Hypothalamus (tissue), 51 donors: ENCODE data around the gene WDR27.

ENCODE experiments used
- DNase-seq, 51 donors: peaks; one replicate each; lab custom pipeline; 2025; lab: John Stamatoyannopoulos, UW

Gene WDR27

DNA sequence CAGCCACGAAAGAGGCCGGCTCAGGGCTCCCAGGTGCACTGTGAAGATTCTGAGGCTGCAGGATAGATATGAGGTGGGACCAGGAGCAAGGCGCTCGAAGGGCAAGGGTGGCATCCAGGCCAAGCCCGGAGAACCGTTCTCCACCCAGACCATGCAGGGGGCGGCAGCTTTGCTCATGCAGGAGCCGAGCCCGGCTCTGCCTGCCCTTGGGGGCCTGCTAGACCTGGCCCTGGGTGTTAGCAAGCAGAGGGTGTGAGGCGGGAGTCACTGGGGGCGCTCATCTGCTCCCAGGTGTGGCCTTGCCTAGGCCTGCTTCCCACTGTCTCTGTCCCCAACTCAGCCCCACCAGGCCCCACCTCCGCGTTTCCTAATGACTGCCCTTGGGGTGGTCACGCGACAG lies 59.4 kb downstream of the WDR27 start:
- DNase-seq = no peak

DNA sequence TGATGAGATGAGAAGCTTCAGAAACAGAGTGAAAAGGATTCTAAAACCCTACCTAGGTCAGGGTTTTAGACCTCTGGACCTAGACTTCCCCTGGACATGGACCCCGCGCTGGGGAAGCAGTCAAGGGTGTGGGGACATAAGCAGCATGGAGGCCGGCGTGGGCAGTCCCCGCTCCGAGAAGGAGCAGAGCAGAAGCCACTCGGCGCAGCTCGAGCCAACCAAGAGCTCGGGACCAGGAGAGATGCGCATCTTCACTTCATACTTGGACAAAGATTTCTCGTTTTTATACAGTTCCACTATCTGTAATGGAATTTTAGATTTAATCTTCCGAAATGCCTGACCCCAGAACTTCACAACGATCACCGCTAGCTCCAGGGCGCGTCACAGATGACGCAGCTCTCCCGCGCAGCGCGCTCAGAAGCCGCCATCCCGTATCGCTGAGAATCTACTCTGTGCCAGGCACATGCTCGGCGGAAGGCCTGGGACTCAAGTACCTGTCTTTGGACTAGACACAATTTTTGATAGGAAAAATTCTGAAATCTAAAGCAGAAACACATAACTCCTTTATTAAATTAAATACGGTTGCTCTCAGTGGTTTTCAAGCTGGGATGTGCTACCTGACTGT lies 60.3 kb downstream of the WDR27 start:
- no peak for DNase-seq

DNA sequence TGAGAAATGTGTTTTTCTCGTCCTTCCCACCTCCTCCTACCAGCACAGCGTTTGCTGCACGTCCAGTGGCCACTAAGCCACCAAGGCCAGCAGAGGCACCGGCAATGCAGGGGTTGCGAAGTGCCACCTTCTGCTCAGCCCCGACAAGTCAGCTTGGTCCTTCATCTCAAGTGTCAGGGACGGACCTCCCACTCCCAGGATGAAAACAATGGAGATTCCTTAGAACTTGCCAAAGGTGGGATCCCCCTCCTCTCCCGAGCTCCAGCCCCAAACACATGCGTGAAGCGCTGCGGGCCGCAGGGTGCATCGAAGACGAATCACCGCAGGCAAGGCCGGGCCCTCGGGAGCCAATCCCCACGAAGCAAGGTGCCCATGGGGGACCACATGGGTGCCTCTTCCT lies 60.8 kb downstream of the WDR27 start:
- DNase-seq = no peak

DNA sequence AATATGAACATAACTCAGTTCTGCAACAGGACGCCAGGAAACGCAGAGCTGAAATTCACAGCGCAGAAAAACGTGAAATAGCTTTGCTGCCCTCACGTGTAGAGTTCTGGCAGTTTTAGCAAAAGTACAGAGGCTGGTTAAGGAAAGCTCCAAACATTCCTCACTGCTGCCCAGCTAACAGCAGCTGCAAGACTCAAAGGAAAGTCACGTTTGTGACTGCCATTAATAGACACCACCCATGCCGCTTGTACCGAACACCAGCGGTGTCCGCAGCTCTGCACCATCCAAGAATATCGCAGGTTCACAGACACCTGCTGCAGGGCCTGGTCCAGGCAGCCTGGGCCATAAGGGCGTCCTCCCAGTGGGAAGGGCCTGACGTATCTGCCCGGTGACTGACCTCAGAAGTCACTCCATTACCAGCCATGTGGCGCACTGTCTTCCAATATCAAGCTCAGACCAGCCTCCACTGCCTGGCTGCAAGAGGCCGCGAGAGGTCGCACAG lies 61.4 kb downstream of the WDR27 start:
- peak in 1 of 51 donors; percentile 14 for DNase-seq

DNA sequence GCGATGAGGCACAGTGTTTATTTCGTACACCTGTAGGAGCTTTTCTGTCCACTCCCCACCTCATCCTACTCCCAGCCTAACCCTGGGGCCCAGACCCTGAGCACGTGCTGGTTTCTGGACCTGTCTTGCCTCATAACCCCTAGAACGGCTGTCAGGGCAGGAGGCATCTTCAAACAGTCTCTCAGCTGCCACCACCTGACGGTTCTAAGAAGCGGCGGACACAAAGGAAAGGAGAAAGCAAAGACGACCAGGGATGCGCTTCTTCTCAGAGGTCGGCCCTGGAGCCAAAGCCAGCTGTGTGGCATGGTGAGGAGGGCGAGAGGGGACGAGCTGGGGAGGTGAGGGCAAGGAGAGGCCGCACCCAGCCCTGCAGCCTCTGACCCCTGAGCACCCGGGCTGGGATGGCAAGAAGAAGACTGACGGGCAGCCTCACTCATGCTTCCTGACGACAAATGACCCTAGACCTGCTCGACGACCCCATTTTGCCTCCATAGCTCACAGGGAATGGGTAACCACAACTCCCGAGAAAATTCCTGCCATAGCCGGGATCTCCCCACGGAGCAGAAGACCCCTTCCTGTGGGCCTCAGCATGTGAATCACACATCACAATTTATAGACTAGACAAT lies 62.1 kb downstream of the WDR27 start:
- DNase-seq = no peak

DNA sequence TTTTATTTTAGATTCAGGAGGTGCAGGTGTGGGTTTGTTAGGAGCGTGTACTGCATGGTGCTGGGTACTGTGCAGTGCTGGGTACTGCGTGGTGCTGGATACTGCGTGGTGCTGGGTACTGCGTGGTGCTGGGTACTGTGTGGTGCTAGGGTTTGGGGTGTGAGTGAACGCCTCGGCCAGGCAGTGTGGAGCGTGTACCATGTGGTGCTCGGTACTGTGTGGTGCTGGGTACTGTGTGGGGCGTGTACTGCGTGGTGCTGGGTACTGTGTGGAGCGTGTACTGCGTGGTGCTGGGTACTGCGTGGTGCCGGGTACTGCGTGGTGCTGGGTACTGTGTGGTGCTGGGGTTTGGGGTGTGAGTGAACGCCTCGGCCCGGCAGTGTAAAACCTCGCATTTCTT lies 62.9 kb downstream of the WDR27 start:
- no peak for DNase-seq

DNA sequence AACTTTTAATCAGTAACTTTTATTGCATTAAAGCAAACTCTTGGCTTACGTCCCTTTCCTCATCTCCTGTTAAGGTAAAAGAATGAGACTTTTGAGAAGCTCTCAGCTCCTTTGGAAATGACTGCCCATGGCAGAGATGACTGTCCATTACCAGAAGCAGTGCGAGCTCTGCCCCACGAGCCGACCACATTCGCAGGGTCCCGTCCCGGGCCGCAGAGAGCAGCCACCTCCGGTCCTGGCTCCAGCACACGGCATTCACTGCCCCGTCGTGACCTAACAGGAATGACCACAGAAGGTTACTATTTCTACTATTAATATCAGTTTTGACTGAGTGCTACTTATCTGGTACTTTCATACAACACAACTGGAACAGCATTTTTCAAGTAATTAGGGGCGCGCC lies 63.4 kb downstream of the WDR27 start:
- DNase-seq = no peak

DNA sequence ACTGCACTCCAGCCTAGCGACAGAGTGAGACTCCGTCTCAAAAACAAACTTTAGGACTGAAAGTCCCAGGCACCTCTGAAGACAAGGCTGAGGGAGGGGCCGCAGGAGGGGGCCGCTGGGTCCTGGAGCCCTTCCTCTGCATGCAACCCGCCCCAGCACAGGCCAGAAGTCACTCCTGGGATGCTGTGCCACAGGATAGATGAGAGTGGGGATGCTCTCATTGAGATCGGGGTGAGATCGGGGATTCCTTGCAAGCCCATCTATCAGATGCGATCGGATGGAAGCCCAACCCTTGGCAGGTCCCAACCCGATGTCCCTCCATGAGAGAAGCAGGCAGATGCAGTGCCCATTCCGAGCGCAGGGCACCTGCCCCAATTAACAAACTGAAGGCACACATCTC lies 66.5 kb downstream of the WDR27 start:
- DNase-seq = no peak

DNA sequence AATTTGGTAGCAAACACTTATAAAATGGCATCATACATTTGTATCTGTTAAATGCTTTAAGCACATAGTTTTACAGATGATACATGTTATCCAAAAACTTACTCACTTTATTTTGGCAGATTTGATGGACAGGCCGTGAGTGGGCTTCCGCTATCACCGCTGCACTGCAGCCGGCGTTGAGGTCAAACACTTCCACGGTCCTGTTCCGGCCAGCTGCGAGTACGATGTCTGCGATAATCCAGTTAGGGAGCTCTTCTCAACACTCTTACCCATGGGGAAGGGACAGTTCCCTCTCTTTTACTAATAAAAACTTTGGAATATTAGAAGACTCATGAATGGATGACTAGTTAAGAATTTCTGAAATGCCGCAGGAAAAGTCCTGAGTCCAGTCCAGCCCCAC lies 69.0 kb downstream of the WDR27 start:
- no peak for DNase-seq

DNA sequence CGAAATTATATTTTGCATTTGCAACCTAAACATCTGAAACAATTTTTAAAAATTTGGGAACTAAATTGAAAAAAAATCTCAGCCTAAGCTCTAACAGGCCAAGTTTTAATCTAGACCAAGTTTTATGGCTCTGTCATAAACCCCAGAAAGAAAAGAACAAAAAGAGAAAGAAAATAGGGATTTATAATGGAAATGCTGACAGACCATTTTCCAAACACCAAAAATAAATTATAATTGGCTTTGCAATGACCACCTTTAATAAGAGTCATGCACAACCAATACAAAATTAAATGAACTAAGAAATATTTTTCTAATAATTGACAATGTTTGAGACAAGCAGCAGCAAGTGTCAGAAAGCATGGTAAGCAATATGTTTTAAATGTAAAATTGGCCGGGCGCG lies 72.6 kb downstream of the WDR27 start:
- no peak for DNase-seq

DNA sequence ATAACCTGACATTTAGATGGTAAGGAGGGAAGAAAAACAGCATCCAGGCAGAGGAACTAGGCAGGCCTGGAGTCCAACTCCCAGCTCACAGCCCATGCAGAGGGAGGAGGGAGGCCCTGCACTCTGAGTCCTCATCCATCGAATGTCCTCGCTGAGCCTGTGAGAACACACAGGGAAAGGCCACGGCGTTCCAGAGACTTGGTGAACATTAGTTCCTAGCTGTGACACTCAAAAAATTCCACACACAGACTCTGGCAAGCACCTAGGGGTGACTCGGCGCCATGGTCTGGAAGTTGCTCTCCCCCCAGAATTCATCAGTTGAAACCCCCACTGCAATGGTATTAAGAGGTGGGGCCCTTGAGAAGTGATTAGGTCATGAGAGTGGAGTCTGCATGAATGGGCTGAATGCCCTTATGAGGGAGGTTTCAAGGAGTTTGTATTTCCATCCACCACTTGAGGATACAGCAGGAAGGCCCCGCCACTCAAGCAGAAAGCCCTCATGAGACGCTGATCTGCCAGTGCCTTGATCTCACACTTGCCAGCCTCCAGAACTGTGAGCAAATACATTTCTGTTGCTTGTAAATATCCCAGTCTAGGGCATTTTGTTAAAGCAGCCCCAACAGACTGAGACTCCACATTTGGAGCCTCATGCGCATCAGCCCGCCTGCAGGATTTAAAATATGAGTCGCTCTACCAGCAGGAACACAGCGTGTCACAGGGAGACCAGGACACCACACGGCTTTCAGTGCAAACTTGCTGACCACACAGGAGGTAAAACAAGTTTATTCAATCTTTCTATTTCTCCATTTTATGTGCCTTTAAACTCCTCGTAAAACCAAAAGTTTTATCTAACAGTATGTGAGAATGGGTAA lies 73.9 kb downstream of the WDR27 start:
- DNase-seq = no peak

DNA sequence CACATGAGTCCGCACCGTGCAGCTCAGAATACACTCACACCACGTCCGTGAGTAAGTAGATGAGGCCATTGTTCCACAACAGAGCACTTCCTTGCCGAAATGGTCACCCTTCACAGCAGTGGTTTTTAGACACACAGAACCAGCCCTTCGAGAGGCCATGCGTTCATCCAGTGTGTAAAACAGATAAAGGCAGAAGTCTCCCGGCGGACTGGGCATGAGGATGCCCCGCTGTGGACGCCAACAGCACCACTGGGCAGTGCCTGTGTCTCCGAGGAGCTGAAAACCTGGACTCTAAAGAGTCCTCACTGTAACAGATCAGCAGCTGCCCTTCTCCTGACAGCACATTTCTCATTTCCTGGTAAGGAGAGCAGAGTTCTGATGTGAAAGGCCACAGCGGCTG lies 75.2 kb downstream of the WDR27 start:
- no peak for DNase-seq

DNA sequence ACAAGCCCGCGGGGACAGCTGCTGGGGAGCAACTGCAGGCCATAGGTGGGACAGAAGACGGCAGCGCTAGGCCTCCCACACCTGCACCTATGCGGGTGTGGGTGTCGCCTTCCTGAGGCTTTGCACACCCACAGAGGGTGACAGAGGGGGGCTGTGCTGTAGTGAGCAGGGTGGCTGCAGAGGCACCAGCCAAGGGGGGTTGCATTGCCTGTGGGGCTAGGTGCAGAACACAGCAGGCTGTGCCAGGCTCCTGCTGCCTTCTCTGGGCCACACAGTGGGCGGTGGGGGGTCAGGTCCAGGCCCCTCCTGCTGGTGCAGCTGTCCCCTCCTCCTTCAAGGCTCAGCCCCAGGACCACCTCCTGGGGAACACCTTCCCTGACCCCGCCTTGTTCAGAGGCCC lies 75.7 kb downstream of the WDR27 start:
- DNase-seq = no peak

DNA sequence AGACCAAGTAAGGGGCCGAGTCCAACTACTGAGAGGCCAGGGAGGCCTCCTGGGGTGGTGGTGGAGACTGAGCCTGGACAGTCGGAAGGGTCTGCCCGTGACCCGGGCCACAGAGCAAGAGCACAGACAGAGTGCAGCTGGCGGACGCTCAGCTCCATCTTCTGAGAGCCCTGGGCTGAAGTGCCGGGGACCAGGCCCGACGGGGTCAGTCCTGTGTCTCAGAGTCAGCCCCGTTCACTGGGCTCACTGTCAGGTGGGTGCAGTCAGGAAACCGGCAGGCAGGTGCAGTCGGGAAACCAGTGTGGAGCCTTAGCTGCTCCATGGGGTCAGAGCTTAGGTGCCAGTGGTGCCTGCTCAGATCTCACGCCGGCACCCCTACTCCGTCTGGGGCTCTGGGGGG lies 76.5 kb downstream of the WDR27 start:
- DNase-seq = no peak

DNA sequence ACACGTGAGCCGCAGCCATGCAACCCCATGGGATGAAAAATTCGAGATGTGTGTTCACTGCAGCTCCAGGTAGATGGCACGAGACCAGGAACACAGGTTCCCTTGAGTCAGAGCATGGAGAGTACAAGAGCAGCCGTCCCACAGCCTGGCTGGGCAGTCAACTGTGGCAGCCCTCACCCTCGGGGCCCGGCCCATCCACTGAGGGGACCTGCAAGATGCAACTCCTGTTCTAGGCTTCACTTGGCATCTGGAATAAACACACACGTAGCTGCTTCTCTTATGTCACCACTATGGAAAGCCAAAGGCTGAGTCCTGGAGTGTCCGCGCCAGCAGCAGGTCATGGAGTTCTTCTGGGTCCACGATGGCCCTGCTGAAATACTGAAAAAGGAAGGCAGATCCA lies 77.0 kb downstream of the WDR27 start:
- no peak for DNase-seq

DNA sequence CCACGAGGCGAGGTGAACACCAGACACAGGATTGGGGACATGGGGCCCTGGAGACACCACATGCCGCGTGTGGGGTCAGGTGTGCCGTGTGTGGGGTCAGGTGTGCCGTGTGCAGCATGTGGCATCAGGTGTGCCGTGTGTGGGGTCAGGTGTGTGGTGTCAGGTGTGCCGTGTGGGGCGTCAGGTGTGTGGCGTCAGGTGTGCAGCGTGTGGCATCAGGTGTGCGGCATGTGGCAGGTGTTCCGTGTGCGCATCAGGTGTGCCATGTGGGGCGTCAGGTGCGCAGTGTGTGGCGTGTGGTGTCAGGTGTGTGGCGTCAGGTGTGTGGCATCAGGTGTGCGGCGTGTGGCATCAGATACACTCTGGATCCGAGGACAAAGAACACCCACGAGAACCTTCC lies 77.9 kb downstream of the WDR27 start:
- no peak for DNase-seq

DNA sequence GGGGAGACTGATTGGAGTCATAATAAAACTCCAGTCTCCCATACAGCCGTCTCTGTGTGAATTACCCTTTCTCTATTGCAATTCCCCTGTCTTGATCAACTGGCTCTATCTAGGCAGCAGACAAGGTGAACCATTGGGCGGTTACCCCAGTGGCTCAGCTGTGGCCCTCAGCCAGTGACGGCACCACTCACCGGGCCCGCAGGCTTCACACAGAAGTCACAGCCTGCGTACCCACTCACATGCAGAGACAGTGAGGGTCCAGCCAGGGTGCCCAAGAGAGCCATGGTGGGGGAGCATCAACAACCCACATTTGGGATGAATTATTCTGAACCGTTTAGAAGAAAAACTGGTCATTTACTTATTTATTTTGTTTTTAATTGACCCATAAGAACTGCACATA lies 78.5 kb downstream of the WDR27 start:
- DNase-seq = no peak

DNA sequence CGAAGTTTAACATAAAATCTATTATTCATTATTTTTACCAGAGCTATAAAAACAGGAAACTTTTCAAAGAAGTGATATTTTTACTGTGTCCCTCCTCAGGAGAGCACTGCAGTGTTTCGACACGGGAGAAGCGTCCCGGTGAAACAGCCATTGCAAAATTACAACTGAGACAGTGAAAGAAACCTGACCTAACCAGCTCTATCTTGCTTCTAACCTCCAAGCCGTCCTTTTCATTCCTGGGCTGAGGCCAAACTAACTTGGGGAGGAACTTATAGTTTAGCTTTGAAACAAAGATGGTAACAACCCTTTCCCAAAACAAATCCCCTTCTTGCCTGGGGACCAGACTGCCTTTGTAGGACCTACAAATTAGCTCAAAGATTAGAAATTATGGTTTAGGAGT lies 79.2 kb downstream of the WDR27 start:
- no peak for DNase-seq

DNA sequence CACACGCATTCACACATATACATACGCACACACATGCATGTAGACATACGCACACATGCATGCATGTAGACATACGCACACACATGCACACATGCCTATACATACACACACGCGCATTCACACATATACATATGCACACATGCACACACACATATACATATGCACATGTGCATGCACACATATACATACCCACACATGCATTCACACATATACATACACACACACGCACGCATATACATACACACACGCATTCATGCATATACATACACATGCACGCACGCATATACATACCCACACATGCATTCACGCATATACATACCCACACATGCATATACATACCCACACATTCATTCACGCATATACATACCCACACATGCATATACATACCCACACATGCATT lies 80.5 kb downstream of the WDR27 start:
- no peak for DNase-seq

DNA sequence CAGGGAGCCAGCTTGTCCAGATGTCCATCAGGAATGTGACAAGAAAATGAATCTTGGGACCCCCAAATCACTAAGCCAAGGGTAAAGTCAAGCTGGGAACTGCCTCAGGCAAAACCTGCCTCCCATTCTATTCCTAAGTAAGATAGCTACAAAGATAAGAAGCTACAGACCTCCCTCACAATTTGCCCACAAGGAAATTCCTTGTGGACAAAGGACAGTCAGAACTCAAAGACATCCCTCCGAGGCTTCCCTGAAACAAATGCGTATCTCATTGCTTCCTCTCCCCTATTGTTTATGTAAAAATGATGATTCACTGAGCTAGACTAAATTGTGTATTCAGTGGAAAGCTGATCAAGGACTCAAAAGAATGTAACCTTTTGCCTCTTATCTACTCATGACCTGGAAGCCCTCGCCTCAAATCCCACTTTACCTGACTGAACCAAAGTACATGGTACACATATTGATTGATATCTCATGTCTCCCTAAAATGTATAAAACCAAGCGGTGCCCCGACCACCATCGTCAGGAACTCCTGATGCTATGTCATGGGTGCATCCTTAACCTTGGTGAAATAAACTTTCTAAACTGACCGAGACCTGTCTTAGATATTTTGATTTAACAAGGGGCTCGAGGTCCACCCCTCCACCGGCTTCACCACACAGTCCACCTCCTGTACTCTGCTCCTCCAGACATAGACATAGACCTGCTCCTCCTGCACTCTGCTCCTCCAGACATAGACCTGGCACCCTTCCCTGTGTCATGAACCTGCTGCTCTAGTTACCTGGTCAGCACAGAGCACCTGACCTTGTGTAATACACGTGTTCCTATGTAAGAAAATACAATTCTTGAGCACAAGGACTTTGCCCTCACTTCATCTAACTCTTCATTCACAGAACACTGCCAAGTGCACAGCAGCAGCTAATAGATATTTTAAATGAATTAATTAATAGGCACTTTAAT lies 81.4 kb downstream of the WDR27 start:
- no peak for DNase-seq

DNA sequence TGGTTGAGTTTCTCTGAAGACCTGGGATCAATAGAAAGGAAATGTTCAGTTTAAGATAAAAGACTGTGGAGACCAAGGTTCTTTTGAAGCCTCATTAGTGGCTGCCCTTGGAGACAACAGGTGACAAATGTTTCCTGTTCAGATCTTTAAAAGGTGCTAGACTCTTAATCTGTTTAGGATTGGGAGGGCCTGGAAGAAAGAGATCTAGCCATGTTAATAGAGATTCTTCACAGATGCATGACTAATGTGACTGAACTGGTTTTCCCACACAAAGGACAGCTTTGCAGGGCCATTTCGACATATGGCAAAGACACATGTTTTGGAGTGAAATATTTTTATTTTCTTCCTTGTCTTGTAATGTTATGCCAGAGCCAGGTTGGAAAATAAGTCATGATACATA lies 82.2 kb downstream of the WDR27 start:
- no peak for DNase-seq
